GM21825 (cell line): ENCODE measurements around the gene HOXA11.

ENCODE experiments used
- ATAC-seq: cut with Tn5 transposase; IDR thresholded peaks from one replicate; pipeline ENCODE4 v1.9.1; 2021; ENCODE audit warnings: mild to moderate bottlenecking, moderate library complexity; ENCODE audit not compliant: unreplicated experiment

Gene HOXA11

DNA sequence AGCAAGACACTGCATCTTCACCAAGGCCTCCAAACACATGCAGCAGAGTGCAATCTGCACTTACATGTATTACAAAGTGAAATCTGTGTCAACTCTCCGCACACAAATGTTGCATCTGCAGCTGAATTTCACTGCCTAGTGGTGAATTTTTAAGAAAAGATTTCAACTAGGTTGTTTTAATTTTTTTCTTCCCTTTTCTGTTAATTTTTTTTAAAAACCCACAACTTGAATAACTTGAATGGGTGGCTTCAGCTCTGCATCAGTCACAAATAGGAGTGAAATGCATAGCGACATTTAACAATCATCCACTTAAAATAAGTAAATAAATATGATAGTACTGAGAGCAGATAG lies 8.9 kb upstream of the HOXA11 start:
- no peak for ATAC-seq

DNA sequence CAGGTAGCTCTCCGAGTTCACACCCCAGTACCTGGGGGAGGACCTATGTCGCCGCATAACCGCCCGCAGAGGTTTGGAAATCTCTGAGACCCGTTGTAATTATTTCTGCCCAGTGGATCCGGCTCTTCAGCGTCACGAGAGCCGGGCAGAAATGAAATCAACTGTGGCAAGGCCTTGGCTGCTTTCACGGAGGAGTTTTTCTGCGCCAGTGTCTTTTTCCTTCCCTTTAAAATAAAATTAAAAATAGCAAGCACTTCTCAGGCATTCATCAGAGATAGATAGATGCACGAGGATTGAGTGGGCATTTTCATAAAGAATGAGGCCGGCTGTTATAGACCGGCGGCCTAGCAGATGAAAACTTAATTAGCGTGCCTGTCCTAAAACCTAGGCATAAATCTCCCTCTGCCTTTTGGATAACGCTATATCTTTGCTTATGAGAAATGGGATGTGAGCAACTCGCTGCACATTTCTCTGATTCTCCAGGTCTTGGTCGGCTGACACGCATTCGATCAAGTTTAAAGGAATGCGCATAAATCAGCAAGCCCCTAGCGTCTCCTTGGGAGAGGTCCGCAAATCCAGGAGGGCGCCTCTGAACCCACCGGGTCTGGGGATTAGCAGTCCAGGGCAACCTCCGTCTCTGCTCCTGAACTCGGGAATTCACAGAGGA lies 8.4 kb upstream of the HOXA11 start:
- no peak for ATAC-seq

DNA sequence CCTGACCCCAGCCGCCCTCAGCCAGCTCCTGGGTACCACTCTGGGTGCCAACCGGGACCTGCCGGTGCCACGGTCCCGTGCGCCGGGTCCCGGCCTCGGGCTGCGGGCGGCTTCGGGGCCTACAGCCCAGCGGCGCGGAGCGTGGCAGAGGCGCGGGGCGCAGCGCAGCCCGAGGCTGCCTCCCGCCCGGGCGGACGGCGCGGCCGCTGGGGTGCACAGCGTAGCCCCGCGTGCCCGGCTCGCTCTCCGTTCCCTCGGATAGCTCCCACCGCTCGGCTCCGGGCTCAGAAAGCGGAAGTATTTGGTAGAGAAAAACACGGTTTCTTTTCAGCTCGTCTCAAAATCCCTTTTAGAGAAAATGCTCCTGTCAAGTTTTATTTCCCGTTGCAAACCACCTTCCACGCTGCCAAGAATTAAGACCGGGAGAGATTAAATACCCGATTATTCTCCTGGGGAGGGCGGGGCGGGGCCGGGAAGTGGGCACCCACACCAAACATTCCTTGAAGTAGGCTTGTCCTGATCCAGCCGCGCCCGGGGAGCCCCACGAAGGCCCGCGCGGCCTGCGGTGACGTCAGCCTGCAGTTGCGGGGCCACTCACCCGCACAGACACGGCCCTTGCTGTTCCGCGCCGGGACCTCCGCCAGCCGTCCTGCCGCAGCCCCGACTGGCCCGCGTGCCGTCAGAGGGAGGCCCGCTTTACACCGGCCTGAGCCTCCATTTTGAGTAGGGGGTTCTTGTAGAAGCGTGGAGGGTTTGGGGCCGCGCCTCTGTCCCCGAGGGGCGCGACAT lies 7.7 kb upstream of the HOXA11 start:
- ATAC-seq: no peak

DNA sequence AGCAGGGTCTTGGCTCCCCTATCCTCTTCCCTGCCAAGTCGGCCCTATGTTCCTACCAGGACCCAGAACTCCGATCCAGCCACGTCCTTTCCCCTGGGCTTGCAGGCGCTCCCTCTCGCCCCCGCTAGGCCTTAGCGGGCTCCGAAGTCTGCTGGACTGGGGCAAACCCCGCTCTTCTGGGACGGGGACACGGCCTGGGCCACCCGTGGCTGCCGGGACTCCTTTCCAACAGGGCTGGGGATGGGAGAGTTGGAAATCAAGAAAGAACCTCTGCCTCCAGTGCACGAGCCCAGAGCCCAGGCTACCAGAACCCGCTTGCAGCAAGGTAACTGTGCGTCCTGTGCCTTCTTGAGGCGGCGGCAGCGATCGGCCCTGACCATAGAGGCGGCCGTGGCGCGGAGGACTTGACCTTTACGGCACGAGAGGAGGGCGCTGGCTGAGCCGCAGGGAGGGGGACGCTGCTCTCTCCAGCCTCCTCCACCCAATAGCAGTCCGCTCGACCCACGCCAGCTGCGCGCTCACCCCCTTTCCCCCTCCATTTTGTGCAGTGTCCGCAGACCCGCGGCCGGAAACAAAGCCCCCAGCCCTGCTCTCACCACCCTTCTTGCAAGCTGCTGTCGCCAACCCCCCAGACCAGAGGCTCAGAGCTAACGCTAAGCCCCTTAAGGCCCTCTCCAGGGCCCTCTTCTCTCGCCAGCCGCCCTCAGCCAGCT lies 7.0 kb upstream of the HOXA11 start:
- no peak for ATAC-seq

DNA sequence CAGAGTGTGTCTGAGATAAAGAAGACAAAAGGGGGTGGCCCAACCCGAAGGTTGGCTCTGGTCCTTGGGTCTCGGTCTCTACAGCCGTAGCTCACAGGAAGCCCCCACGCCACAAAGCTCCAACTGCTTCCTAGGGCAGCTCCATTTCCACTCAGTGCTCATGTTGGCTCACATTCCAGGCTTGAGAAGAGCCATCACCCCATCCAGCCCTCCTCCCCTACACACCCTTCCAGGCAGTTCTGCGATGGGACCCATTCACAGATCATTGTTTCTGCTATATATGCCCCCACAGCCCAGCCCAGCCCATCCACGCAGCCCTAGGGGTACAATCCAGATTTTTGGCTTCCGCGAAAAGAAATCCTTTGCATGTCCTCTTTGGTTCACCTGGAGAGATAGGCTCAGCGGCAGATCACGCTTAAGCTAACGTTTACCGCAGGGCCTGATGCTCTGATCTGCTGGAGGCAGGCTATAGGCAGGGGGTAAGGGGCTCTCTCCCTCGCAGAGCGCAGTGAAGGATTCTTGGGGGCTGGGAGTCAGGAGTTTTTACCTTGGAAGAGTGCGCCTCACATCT lies 6.2 kb upstream of the HOXA11 start:
- ATAC-seq: no peak

DNA sequence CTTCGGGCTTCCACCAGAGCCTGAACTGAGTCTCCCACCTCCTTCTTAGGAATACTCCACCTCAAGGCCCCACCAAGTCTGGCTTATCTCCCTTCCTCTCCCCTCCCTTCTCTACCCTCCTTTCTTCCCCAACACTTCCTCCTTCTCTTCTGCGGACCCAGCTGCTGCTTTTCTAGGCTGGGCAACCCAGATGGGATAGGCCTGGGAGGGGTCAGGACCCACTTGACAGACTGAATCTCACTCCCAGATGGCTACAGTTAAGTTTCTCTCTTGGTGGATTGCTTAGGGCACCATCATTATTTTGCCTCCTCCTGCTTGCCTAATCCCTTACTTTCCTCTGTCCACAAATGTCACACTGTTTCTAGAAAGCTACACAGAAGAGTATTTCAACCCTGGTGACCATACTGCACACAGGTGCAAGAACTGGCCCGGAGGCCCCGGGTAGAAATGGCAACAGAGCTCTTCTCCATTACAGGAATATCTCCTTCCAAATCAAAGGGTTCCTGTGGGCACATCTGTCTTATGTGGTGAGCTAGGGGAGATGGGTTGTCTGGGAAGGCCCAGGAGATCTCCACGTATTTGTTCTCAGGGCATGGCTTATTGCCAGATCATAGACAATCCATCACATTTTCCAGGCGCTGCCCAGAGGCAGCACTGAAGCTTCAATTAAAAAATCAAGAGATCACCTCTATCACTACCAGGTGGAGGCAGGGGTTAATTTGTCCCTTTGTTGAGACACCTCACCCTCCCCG lies 5.1 kb upstream of the HOXA11 start:
- no peak for ATAC-seq

DNA sequence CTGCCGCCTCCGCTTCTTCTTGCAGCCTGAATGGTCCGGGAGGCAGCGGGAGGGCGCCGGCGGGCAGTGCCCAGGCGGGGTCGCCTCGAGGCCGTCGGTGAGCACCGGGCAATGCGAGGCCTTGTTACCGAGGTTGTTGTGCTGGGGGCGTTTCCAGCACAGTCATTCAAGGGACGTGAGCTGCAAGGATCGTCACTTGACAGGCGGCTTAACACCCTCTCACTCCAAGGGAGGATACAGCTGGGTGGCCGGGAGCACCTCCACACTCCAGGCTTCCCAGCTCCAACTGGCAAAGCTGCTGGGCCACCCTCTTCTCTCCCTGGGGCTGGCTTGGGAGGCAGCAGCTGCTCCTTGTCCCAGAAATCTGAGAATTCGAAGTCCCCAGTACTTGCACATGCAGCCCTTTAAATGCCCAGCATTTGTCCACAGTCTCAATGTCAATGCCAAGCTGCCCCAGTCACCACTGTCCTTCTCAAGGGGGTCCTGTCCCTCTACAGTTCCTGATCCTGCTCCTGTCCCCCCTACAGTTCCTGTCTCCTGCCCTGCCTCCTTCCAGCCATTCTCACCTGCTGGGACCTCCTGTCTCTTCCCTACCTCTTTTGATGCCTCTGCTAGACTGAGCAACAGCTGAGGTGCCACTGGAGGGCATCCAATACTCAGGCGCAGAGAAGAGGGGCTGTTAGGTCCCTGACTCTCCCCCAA lies 4.4 kb upstream of the HOXA11 start:
- no peak for ATAC-seq

DNA sequence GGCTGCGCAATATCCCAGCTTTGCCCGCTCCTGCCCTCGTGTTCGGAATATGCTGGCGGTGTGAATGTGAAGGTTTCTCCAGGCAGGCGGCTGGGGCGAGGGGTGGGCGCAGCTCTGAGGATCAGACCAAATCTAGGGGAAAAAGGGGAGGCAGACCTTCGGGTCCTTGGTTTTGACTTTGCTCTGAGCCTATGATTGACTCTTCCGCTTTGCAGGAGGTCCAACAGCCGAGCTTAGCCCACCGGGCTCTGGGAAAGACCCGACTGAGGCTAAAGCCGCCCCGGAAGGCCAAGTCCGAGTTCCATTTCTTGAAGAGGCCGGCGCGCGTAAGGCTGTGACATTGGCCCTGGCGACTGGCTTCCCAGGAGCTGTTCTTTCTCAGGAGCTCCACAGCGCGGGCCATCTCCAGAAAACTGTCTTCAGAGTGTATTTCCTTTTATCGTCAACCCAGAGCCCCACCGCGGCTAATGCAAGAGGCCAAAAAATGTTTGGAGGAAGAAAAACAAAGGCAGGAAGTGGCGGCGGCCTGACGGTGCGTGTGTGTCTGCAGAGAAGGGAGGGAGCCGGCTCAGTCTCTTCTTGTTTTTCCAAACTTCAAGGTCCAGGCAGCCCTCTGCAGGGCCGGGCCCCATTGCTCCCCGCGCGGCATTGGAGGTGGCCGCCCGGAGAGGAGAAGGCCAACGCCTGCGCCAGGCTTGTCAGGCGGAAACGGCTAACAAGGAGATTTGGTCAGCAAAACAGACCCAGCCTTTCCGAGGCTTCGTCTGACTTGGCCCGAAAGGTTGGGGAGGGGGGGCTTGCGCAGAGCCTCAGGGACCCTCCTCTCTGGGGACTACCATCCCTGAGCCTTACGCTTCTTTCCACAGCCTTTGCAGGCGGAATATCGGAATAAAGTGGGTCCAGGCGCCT lies 3.6 kb upstream of the HOXA11 start:
- no peak for ATAC-seq

DNA sequence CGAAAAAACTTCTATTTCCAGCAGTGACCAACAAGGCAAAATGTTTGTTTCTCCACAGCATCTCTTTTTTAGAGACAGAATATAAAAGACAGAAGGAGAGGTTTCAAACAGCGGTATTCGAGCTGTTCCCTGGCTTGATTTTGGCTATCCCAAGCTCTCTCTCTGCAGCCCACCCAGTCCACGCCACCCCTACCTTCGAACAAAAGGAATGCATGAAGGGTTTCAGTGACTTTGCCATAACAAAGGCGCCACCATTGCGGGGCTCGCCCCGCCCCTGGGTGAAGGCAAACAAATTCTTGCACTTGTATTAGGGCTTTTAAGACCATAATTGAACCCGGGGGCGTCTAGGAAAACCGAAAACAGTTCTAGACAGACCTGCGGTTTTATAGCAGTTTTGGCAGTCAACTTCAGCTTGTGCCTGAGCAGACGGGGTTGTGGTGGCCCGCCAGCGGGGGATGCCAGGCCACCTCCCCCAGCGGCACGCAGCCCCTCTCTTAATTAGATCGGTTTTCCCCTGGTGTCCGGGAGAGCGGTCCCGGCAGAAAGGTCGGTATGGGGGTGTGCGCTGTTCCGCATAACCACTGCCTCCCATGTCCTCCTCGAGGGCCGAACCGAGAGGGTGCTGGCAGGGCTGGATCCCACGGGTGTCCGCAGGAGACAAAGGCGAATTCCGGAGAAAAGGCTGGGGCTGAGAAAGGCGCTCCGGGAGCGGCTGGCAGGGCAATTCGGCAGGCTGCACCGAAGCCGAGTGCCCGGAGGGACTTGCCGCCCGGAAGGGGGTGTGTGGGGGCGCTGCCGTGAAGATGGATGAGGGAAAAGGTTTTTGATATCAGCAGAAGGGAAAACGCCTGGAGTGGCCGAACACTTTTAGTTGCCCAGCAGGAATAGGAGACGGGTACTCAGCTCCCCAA lies 2.7 kb upstream of the HOXA11 start:
- no peak for ATAC-seq

DNA sequence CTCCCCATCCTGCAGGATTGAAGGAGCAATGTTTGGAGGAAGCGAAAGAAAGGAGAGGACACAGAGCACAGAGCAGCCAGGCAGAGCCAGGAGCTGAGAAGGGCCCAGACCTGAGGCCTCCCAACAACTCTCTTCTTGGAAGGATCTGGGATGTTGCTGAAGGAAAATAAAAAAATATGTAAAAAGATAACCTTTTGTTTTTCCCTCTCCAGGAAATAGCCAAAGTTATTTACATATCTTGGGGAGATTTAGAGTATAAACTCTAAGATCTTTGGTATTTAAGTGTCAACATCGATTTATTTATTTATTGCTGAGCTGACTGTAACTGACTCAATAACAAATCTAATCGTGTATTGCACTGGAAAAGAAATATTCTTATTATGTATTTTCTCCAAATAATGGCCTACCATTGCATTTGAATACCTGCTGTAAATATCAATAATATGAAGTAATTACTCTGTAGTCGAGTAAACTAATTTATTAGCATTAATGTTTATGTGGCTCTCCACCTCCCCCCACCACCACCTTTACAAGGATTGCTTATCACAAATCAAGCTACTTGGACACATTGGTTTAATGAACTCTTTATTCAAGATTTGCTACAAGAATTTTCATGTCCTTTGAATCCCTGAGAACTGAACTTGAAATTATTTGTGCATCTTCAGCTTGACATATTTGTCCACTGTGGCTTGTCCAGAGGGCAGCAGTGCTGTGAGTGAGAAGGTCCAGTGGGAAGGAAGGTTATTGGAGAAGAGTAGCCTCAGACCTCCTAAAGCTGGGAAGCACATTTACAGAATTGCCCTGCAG lies 1.8 kb upstream of the HOXA11 start:
- ATAC-seq: no peak

DNA sequence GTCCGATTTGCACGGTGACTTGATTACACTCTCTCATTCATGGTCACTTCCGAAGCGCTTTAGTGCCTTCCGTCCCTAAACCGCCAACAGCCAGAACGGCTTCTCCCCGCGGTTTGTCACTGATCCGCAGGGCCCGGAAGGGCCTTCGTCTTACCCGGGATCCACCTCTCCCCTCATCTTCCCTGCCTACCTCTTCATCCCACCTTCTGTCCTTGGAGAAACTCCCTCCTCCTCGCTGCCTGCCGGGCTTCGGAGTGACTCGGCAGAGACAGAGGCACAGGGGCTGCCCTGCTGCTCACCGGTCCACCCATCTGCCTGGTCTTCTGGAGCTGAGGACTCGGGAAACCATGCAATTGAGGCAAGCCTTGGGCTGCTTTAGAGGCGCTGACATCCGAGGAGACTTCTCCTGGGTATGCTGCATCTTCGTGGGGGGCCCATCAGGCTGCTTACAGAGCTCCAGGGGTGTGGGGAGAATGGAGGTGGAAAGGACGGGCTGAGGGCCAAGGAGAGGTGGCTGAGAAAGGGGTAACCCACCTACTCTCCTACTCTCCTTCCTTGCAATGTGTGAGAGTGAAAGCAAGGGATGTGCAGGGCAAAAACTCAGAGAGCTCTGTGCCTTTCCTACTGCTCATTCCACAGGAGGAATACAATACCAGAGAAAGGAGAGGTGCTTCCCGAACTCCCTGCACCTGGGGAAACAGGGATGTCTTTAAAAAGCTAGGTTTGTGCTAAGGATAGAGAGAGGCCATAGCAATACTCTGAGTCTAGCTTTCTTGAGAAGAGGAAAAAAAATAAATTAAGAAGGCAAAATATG lies 1.0 kb upstream of the HOXA11 start:
- ATAC-seq: no peak

DNA sequence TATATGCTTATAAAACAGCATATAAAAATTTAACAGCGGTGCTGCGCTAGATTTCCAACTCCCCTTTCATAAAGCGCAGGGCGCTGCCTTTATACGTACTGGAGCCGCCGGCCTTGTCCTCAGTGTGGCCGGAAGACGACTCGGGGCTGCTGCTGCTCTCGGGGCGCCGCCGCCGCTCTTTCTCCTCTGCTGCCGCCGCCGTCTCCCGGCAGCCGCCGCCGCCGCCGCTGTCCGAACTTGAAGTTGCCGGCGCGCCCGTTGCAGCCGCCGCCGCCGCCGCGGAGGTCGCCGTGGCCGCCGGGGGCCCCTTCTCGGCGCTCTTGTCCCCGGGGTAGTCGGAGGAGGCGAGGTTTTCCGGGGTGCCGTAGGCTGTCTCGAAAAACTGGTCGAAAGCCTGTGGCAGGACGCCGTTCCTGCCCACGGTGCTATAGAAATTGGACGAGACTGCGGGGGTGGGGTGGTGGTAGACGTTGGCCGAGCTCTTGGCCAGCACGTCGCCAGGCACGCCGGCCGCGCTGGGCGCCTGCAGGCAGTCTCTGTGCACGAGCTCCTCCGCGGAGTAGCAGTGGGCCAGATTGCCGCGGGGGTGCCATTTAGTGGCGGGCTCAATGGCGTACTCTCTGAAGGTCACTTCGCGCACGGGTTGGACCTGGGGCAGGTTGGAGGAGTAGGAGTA lies 557 bp downstream of the HOXA11 start:
- no peak for ATAC-seq

DNA sequence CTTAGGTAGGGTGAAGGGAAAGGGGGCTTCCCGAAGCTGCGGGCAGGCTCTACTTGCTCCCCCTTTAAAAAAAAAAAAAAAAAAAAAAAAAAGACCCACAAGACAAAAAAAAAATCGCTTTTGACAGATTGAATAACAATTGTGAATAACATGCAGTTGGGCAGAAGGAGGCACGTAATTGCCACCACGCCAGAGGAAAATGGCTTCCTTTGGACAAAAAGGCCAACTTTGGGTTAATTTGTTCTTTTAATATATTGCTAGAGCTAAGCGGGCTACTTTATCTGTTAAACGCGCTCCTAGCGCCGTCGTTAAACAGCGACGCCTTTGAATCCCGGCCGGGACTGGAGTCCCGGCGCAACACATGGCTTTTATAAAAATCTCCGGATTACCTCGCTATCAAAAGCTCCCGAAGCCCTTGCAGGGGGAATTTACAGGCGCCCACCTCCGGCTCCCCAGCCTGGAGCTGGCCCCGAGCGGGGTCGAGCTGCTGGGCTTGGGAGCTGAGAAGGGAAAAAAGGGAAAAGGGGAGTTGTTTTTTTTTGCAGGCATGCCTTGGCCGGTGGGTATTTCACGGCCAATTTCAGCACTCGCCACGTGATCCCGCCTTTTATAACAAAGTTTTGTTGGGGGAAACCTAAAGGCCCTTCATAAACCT lies 1.2 kb downstream of the HOXA11 start:
- no peak for ATAC-seq

DNA sequence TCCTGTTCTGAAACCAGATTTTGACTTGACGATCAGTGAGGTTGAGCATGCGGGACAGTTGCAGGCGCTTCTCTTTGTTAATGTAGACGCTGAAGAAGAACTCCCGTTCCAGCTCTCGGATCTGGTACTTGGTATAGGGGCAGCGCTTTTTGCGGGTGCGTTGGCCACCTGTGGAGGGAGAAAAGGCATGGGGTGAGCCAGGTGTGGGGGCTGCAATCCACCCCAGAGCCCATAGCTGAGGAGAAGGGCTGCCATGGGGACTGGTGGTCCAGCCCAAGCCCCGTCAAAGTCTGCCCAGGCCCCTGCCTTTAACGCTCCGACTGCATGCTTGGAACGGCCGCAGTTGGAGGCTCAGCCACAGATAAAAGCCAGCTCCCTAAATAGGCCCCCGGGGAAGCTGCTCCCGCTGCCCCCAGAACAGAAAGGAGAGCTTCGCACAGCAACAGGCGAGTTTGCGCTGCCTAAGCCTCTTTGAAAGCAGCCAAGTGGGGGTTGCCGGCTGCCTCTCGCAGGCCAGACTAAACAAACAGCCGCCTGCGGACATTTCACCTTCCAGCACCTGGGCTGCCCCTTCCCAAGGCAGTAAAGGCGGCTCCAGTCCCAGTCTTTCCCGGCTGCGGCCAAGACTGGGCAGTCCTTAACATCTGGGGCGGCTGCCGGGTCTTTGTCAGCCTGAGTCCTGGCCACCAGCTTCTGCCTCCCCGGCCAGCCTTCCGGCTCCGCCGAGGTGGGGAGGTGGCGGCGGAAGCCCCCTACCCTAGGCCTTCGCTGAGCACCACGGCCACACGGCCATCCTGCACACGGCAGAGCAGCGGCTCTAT lies 2.0 kb downstream of the HOXA11 start:
- ATAC-seq: no peak
